ENCODE measurements around the gene WDR36. TPM values are rescaled to one million over a fixed set of nuclear protein-coding genes. Genes with fewer than 3 reads are reported as not detected.

Gene WDR36
- total and polyA plus RNA-seq, 2 experiments from 2014 or later = 18.5 to 56.8 TPM

GRCh38 chr5:111167551-111167950 lies 75.4 kb downstream of the WDR36 start:
- H3K27ac Mint-ChIP-seq = no peak overlapping the region
- no peak overlapping the region for H3K4me2 ChIP-seq

More at GRCh38 chr5:111167551-111167950, 75.4 kb downstream of the WDR36 start:
- H3K36me3 Mint-ChIP-seq (ENCODE audit: low read depth) = no peaks in the 10 kb centered on the region
- no peak for TF ChIP-seq EZH2phosphoT487 (IDR thresholded peaks at IDR 0.05; ENCODE audit: unreplicated experiment)
- TF ChIP-seq ETS1 (IDR thresholded peaks at IDR 0.05) = no peak
- TF ChIP-seq CREB1 (CRISPR knock-in tag; IDR thresholded peaks at IDR 0.05; ENCODE audit: low read depth) = no peak
- TF ChIP-seq EZH2 (IDR thresholded peaks at IDR 0.05; ENCODE audit: low read depth, unreplicated experiment) = no peak
- no peak for TF ChIP-seq CTCF (conservative IDR thresholded peaks at IDR 0.05; ENCODE audit: low read depth in 2 of 2)
- TF ChIP-seq ZNF114 (CRISPR knock-in tag; IDR thresholded peaks at IDR 0.05) = no peak
- no peak for TF ChIP-seq REST (IDR thresholded peaks at IDR 0.05; ENCODE audit: unreplicated experiment)
- no peak for TF ChIP-seq JUNB (IDR thresholded peaks at IDR 0.05; ENCODE audit: unreplicated experiment)
- TF ChIP-seq POLR2AphosphoS5 (IDR thresholded peaks at IDR 0.05; ENCODE audit: low read depth) = no peak
- TF ChIP-seq STAT1 (IDR thresholded peaks at IDR 0.05; ENCODE audit: unreplicated experiment) = no peak
- TF ChIP-seq ZNF331 (CRISPR knock-in tag; IDR thresholded peaks at IDR 0.05; ENCODE audit: low read depth) = no peak
- TF ChIP-seq ZNF462 (CRISPR knock-in tag; IDR thresholded peaks at IDR 0.05) = no peak
- TF ChIP-seq NANOG (IDR thresholded peaks at IDR 0.05; ENCODE audit: borderline replicate concordance) = no peak
- Histone ChIP-seq H3K36me3 (ENCODE audit: insufficient read depth) (no peaks in the 10 kb centered on the region), H3K4me1 (ENCODE audit: insufficient read depth) (no peaks in the 10 kb centered on the region; the same call in 1 of the 2 replicates), H3K79me2 (replicated peaks; ENCODE audit: insufficient read depth) (no peaks in the 10 kb centered on the region), H4K20me1 (replicated peaks; ENCODE audit: insufficient read depth) (no peaks in the 10 kb centered on the region), H2AFZ (no peak overlapping the region; the same call in 1 of the 2 replicates), H3K27me3 (ENCODE audit: insufficient read depth) (no peaks in the 10 kb centered on the region), H3K9me2 (ENCODE audit: insufficient read depth) (peaks cover 2% of the 10 kb centered on the region; the same call in 1 of the 2 replicates), H3F3A (replicated peaks; ENCODE audit: low read depth) (no peaks in the 10 kb centered on the region), H3K27ac (ENCODE audit: low read depth) (no peak overlapping the region), H3K4me3 (no peak overlapping the region)
- no peaks in the 10 kb centered on the region for H3K9me3 Mint-ChIP-seq
- no peak overlapping the region for H3K4me3 Mint-ChIP-seq
- no peak for DNase-seq (ENCODE audit: low spot score)
- peaks cover 19% of the 10 kb centered on the region; the same call in 2 of the 3 replicates for H3K4me1 Mint-ChIP-seq
- no peaks in the 10 kb centered on the region for H3K27me3 Mint-ChIP-seq (ENCODE audit: insufficient read depth, low read depth, poor library complexity)
- no peak for ATAC-seq

Data from GM23338 (cell line).